GM04503 (cell line): ENCODE data around the gene CACNA1A.
"Not testable (repeated sequence)": the region's sequence is repeated elsewhere in the genome, so short reads cannot be mapped to it uniquely, and the experiment has no call there.

Source experiments
- DNase-seq: peaks from one replicate; pipeline ENCODE4 v3.0.0-alpha.2; 2012; ENCODE audit warnings: low read depth

CACNA1A gene

GRCh38 chr19:13506471-13506820 lies at the start of gene CACNA1A:
CACNA1A (minus strand) TSS chr19:13506479; CDS start chr19:13506224, 255 bp downstream.
- no peak for DNase-seq

GRCh38 chr19:13554506-13555240 lies 48.4 kb upstream of the CACNA1A start:
- DNase-seq, result no peak

GRCh38 chr19:13553880-13554400 lies 47.7 kb upstream of the CACNA1A start:
- DNase-seq, result no peak

GRCh38 chr19:13548131-13548530 lies 41.9 kb upstream of the CACNA1A start:
- no peak for DNase-seq

GRCh38 chr19:13547102-13547501 lies 40.8 kb upstream of the CACNA1A start:
- DNase-seq, result no peak

GRCh38 chr19:13544423-13544822 lies 38.1 kb upstream of the CACNA1A start:
- DNase-seq, result no peak

- no peak for DNase-seq
Observed at GRCh38 chr19:13541554-13541953, 35.3 kb upstream of the CACNA1A start.

- no peak for DNase-seq
Observed at GRCh38 chr19:13539332-13539731, 33.1 kb upstream of the CACNA1A start.

- no peak for DNase-seq
Observed at GRCh38 chr19:13538601-13539253, 32.4 kb upstream of the CACNA1A start.

GRCh38 chr19:13537454-13537853 lies 31.2 kb upstream of the CACNA1A start:
- no peak for DNase-seq

- no peak for DNase-seq
Observed at GRCh38 chr19:13530720-13531119, 24.4 kb upstream of the CACNA1A start.

GRCh38 chr19:13529721-13530120 lies 23.4 kb upstream of the CACNA1A start:
- not testable (repeated sequence) for DNase-seq

GRCh38 chr19:13526552-13526951 lies 20.3 kb upstream of the CACNA1A start:
- DNase-seq, result no peak

- no peak for DNase-seq
Observed at GRCh38 chr19:13521066-13521465, 14.8 kb upstream of the CACNA1A start.

GRCh38 chr19:13511947-13512346 lies 5.7 kb upstream of the CACNA1A start:
- DNase-seq, result no peak

- DNase-seq, result no peak
Observed at GRCh38 chr19:13507053-13507611, 853 bp upstream of the CACNA1A start.

- no peak for DNase-seq
Observed at GRCh38 chr19:13505761-13506470, 363 bp downstream of the CACNA1A start.

- no peak for DNase-seq
Observed at GRCh38 chr19:13505164-13505695, 1.0 kb downstream of the CACNA1A start.

- DNase-seq, result no peak
Observed at GRCh38 chr19:13503570-13504235, 2.6 kb downstream of the CACNA1A start.

- no peak for DNase-seq
Observed at GRCh38 chr19:13502231-13502630, 4.0 kb downstream of the CACNA1A start.

- no peak for DNase-seq
Observed at GRCh38 chr19:13499692-13500091, 6.6 kb downstream of the CACNA1A start.
